PC-3 (cell line): Measurements from ENCODE around the gene CALR. TPM values are rescaled to one million over a fixed set of nuclear protein-coding genes. Genes with fewer than 3 reads are reported as not detected.
A peak's percentile ranks its signal among the peaks of the same experiment; 100 is the strongest.

Source experiments
- ATAC-seq: fragments of 200-7000 bp; cut with Tn5 transposase; 2 replicates; pipeline ENCODE4 v1.9.1; 2020; ENCODE audit warnings: mild to moderate bottlenecking, moderate library complexity
- BruUV-seq: library from RNA; stranded (reverse); fragments of 400-500 nt; replicated peaks from 2 replicates; lab custom pipeline; 2021; lab: Mats Ljungman, UMichigan
- CTCF ChIA-PET: fragments of 300-600 bp; sonication (Branson Sonifier 250); formaldehyde crosslinking; loops from one replicate; lab custom pipeline; 2022; ENCODE audit warnings: antibody characterized with exemption; lab: Charles Lee
- POLR2A ChIA-PET: fragments of 300-600 bp; sonication (Branson Sonifier 250); formaldehyde crosslinking; loops from one replicate; lab custom pipeline; 2022; ENCODE audit warnings: antibody characterized with exemption; ENCODE audit not compliant: unreplicated experiment; lab: Charles Lee
- DNase-seq: peaks from one replicate; pipeline ENCODE4 v3.0.0-alpha.2; 2015
- H2AFZ ChIP-seq: fragments of 300-600 bp; sonication (generic); 2 replicates; pipeline ENCODE4 v1.6.0; 2016; ENCODE audit warnings: antibody characterized with exemption, low read length
- H3F3A ChIP-seq: fragments of 300-600 bp; sonication (generic); one replicate; pipeline ENCODE4 v1.6.0; 2017; ENCODE audit warnings: antibody characterized with exemption, low read length, control low read depth, mild to moderate bottlenecking; ENCODE audit not compliant: unreplicated experiment
- H3K27ac ChIP-seq: fragments of 300-600 bp; sonication (generic); 2 replicates; pipeline ENCODE4 v1.5.1; 2016; ENCODE audit warnings: mild to moderate bottlenecking, low read length
- H3K27me3 ChIP-seq: fragments of 300-600 bp; sonication (generic); 2 replicates; pipeline ENCODE4 v1.6.1; 2016; ENCODE audit warnings: low read length, mixed read lengths
- H3K36me3 ChIP-seq: fragments of 300-600 bp; sonication (generic); 2 replicates; pipeline ENCODE4 v1.6.1; 2016; ENCODE audit warnings: low read depth, mixed run types, low read length, mixed read lengths
- H3K4me1 ChIP-seq: fragments of 300-600 bp; sonication (generic); 2 replicates; pipeline ENCODE4 v1.5.1; 2016; ENCODE audit warnings: low read length; ENCODE audit not compliant: insufficient read depth
- H3K4me2 ChIP-seq: fragments of 300-600 bp; sonication (generic); 2 replicates; pipeline ENCODE4 v1.6.0; 2016; ENCODE audit warnings: low read length
- H3K4me3 ChIP-seq: fragments of 300-600 bp; sonication (generic); 2 replicates; pipeline ENCODE4 v1.5.1; 2016; ENCODE audit warnings: mild to moderate bottlenecking, low read length, mixed read lengths
- H3K79me2 ChIP-seq: fragments of 300-600 bp; sonication (generic); 2 replicates; pipeline ENCODE4 v1.6.1; 2017; ENCODE audit warnings: low read length, mixed read lengths
- H3K9ac ChIP-seq: fragments of 300-600 bp; sonication (generic); 2 replicates; pipeline ENCODE4 v1.6.0; 2016; ENCODE audit warnings: mild to moderate bottlenecking, low read length
- H3K9me2 ChIP-seq: fragments of 300-600 bp; sonication (generic); replicated peaks from 2 replicates; pipeline ENCODE4 v1.6.1; 2016; ENCODE audit warnings: mixed run types, low read length, mixed read lengths
- H3K9me3 ChIP-seq: fragments of 300-600 bp; sonication (generic); 2 replicates; pipeline ENCODE4 v1.6.1; 2016; ENCODE audit warnings: low read length, mixed read lengths
- H4K20me1 ChIP-seq: fragments of 300-600 bp; sonication (generic); 2 replicates; pipeline ENCODE4 v1.6.1; 2016; ENCODE audit warnings: low read length, mixed read lengths
- CTCF ChIP-seq: fragments of 300-600 bp; sonication (generic); conservative IDR thresholded peaks from 2 replicates; pipeline ENCODE4 v1.5.1; 2017; ENCODE audit warnings: antibody characterized with exemption, low read depth, mild to moderate bottlenecking, low read length
- EZH2 ChIP-seq: fragments of 300-600 bp; sonication (generic); IDR thresholded peaks from one replicate; pipeline ENCODE4 v1.6.1; 2017; ENCODE audit warnings: antibody characterized with exemption, mild to moderate bottlenecking, low read length; ENCODE audit not compliant: unreplicated experiment
- EZH2phosphoT487 ChIP-seq: fragments of 300-600 bp; sonication (generic); IDR thresholded peaks from 2 replicates; pipeline ENCODE4 v1.6.1; 2018; ENCODE audit warnings: mild to moderate bottlenecking, antibody characterized with exemption, low read length, borderline replicate concordance
- intact Hi-C: fragments of 100-400 bp; cut with micrococcal nuclease; formaldehyde crosslinking; loops from 2 replicates; pipeline ENCODE4 v1.9.0; 2023
- total RNA-seq: library from RNA; depleted of rRNA; stranded (reverse); fragments of >200 nt; gene quantifications from 2 replicates; pipeline ENCODE4 v1.2.3, GENCODE V29; 2014

CALR gene
- total RNA-seq, 1 experiment from 2014 or later, result 2,022 TPM

- Histone ChIP-seq H3K4me1 (peaks cover 3% of the 10 kb centered on the region; the same call in 1 of the 2 replicates), H3K9me3 (no peaks in the 10 kb centered on the region), H3K4me2 (peak overlapping the region; percentile 89), H3K9me2 (no peaks in the 10 kb centered on the region), H3K79me2 (no peaks in the 10 kb centered on the region), H3K9ac (peak overlapping the region; percentile 68), H4K20me1 (no peaks in the 10 kb centered on the region), H3K36me3 (no peaks in the 10 kb centered on the region), H3K27me3 (no peaks in the 10 kb centered on the region), H2AFZ (peak overlapping the region; percentile 94), H3K27ac (peak overlapping the region; percentile 27), H3F3A (no peaks in the 10 kb centered on the region), H3K4me3 (peak overlapping the region; percentile 66)
- ChIA-PET CTCF (interaction anchor here (0.5 to 1.5 kb wide), 12 partner anchors 9 to 139 kb away, joined by 3 to 15 read pairs (median 4); partner anchors contain the start of gene RAD23A), POLR2A (no interaction called here)
- DNase-seq, result no peak
- TF ChIP-seq EZH2, result no peak
- TF ChIP-seq CTCF, result no peak
- no peak for TF ChIP-seq EZH2phosphoT487
- intact Hi-C loops, result no loop called here
- no peak for ATAC-seq
- no TSS peak for BruUV-seq
Observed at GRCh38 chr19:12965812-12966135, 27.4 kb downstream of the CALR start.

- Histone ChIP-seq H3K27ac (no peak overlapping the region), H3K4me3 (no peak overlapping the region), H2AFZ (no peak overlapping the region), H3K36me3 (no peaks in the 10 kb centered on the region), H4K20me1 (no peaks in the 10 kb centered on the region), H3K9me2 (no peaks in the 10 kb centered on the region), H3K79me2 (no peaks in the 10 kb centered on the region), H3F3A (no peaks in the 10 kb centered on the region), H3K4me1 (peaks cover 3% of the 10 kb centered on the region; the same call in 1 of the 2 replicates), H3K4me2 (no peak overlapping the region), H3K9ac (no peak overlapping the region), H3K9me3 (no peaks in the 10 kb centered on the region), H3K27me3 (no peaks in the 10 kb centered on the region)
- no peak for TF ChIP-seq EZH2phosphoT487
- intact Hi-C loops, result no loop called here
- ChIA-PET POLR2A (interaction anchor here (0.6 to 0.7 kb wide), 2 partner anchors 108 to 589 kb away, joined by 6 to 10 read pairs; no protein-coding TSS in a partner anchor), CTCF (interaction anchor here (0.6 to 1.7 kb wide), 8 partner anchors 10 to 1014 kb away, joined by 3 to 11 read pairs (median 6); no protein-coding TSS in a partner anchor)
- peak; percentile 50 for DNase-seq
- ATAC-seq, result no peak
- BruUV-seq, result no TSS peak
Observed at GRCh38 chr19:12967907-12968306, 29.5 kb downstream of the CALR start.

- TF ChIP-seq EZH2 (no peak), EZH2phosphoT487 (no peak), CTCF (no peak)
- ChIA-PET POLR2A (no interaction called here), CTCF (no interaction called here)
- no peak within 1 kb of the TSS for H3K9ac ChIP-seq
- H3K9me3 ChIP-seq, result no peaks in the 10 kb centered on the region
- DNase-seq (no peak), ATAC-seq (no peak)
- H3K27ac ChIP-seq, result no peak within 1 kb of the TSS
- H3K79me2 ChIP-seq, result no peaks in the 10 kb centered on the region
- intact Hi-C loops, result no loop called here
- peaks cover 3% of the 10 kb centered on the region; the same call in 1 of the 2 replicates for H3K4me1 ChIP-seq
- no peaks in the 10 kb centered on the region for H3F3A ChIP-seq
- no TSS peak for BruUV-seq
- H3K36me3 ChIP-seq, result no peaks in the 10 kb centered on the region
- no peak within 1 kb of the TSS for H2AFZ ChIP-seq
- H3K9me2 ChIP-seq, result no peaks in the 10 kb centered on the region
- no peak within 1 kb of the TSS for H3K4me3 ChIP-seq
- no peaks in the 10 kb centered on the region for H3K27me3 ChIP-seq
- no peak within 1 kb of the TSS for H3K4me2 ChIP-seq
- H4K20me1 ChIP-seq, result no peaks in the 10 kb centered on the region
Observed at GRCh38 chr19:12969292-12969988, 31.0 kb downstream of the CALR start, which contains the start of gene DAND5. TSS of gene DAND5 (plus strand) at chr19:12969576. CDS start at chr19:12969661, 85 bp downstream.
